Activated naive CD4-positive, alpha-beta T cell treated with anti-CD3 and anti-CD28 coated beads for 36 hours (primary cell): Measurements from ENCODE around the gene ABI3BP. TPM values are rescaled to one million over a fixed set of nuclear protein-coding genes. Genes with fewer than 3 reads are reported as not detected.

Experiments
- CTCF ChIA-PET: fragments of 350-600 bp; sonication (Branson Sonifier 250); formaldehyde crosslinking; loops from one replicate; lab custom pipeline; 2021; ENCODE audit warnings: antibody characterized with exemption; lab: Charles Lee
- DNase-seq: peaks from one replicate; pipeline ENCODE4 v3.0.0-alpha.2; 2020
- H3K27ac Mint-ChIP-seq: one replicate; pipeline ENCODE4 v1.8.0; 2021; ENCODE audit warnings: mild to moderate bottlenecking, mixed read lengths
- H3K27me3 Mint-ChIP-seq: one replicate; pipeline ENCODE4 v1.8.0; 2021; ENCODE audit warnings: low read depth, mixed read lengths
- H3K36me3 Mint-ChIP-seq: one replicate; pipeline ENCODE4 v1.8.0; 2021; ENCODE audit warnings: low read depth, mixed read lengths
- H3K4me1 Mint-ChIP-seq: one replicate; pipeline ENCODE4 v1.8.0; 2021; ENCODE audit warnings: low read depth, mixed read lengths
- H3K4me3 Mint-ChIP-seq: one replicate; pipeline ENCODE4 v1.8.0; 2021; ENCODE audit warnings: mild to moderate bottlenecking, moderate library complexity, mixed read lengths
- H3K9me3 Mint-ChIP-seq: one replicate; pipeline ENCODE4 v1.8.0; 2021; ENCODE audit warnings: mixed read lengths
- intact Hi-C: fragments of 100-400 bp; cut with micrococcal nuclease; formaldehyde crosslinking; loops from one replicate; pipeline ENCODE4 v1.15.1; 2023
- total RNA-seq, 2 experiments: library from RNA; stranded (reverse); gene quantifications; one replicate each; pipeline ENCODE4 v1.2.3, GENCODE V29; 2021

ABI3BP gene
- total RNA-seq, 2 experiments from 2014 or later, result not detected

DNA sequence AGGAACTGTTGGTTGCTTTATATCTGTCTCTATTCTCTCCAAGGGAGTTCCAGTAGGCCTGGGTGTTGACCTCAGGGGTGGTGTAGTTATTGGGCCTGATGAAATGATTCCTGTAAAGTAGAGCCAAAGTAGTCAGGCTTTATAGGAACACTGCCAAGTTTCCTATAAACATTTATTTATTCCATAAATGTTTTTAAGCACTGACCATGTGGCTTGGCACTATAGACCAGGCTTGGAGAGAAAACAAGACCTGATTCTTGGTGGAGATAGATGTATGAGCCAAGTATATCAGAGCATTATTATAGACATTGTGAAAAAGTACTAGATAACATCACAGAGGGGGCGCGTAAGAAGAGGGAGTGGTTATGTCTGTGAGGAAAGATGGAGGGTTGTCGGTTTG lies 218.0 kb downstream of the ABI3BP start:
- no peak overlapping the region for H3K4me3 Mint-ChIP-seq
- CTCF ChIA-PET, result interaction anchor here (0.6 kb wide), 1 partner anchor 85 kb away, joined by 3 read pairs; no protein-coding TSS in a partner anchor
- no peaks in the 10 kb centered on the region for H3K9me3 Mint-ChIP-seq
- H3K4me1 Mint-ChIP-seq, result no peaks in the 10 kb centered on the region
- no peak for DNase-seq
- H3K27me3 Mint-ChIP-seq, result no peaks in the 10 kb centered on the region
- no peaks in the 10 kb centered on the region for H3K36me3 Mint-ChIP-seq
- no peak overlapping the region for H3K27ac Mint-ChIP-seq
- intact Hi-C loops, result no loop called here

DNA sequence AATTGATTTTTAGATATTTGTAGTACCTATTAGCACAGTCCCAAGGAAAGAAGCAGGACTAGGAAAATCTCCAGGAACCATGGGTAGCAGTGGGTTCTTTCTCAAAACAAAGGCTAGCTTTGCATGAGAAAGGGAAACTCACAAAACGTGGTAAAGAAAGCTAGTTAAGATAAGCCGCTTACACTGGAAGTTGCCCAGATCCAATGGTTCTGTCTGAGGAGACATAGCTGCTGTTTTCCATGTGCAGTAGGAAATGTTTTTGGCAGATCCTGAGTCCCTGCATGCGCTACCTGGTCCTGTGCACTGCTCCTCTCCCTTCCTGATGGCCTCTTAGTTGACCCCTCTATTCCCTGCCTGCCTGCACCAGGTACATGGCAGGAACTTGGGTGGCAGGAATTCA lies 223.5 kb downstream of the ABI3BP start:
- H3K27ac Mint-ChIP-seq, result no peak overlapping the region
- peaks cover 8% of the 10 kb centered on the region for H3K4me1 Mint-ChIP-seq
- H3K36me3 Mint-ChIP-seq, result no peaks in the 10 kb centered on the region
- intact Hi-C loops, result no loop called here
- DNase-seq, result no peak
- H3K27me3 Mint-ChIP-seq, result no peaks in the 10 kb centered on the region
- CTCF ChIA-PET, result no interaction called here
- no peaks in the 10 kb centered on the region for H3K9me3 Mint-ChIP-seq
- no peak overlapping the region for H3K4me3 Mint-ChIP-seq

DNA sequence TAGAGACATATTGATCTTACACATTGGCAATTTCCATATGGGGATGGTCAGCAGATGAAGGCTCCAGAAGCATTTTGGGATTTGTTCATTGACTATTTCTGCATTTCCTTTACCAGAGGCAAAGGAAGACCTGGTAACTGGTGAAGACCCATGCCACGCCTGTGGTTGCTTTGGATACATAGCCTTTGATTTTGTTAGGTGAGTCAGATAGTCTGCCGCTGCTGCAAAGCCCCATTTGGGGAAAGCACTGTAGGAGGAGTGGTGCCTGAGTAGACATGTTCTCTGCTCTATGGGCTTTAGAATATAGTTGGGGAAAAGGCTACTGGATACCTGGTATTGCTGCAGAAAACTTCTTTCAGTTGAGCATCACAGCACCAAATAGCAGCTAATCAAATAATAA lies 227.2 kb downstream of the ABI3BP start:
- Mint-ChIP-seq H3K27ac (no peak overlapping the region), H3K27me3 (no peaks in the 10 kb centered on the region), H3K4me1 (peaks cover 8% of the 10 kb centered on the region), H3K4me3 (no peak overlapping the region), H3K9me3 (no peaks in the 10 kb centered on the region), H3K36me3 (peaks cover 2% of the 10 kb centered on the region)
- DNase-seq, result peak; percentile 7
- intact Hi-C loops, result no loop called here
- CTCF ChIA-PET, result interaction anchor here (0.6 to 0.8 kb wide), 2 partner anchors 16 to 87 kb away, joined by 3 to 5 read pairs; no protein-coding TSS in a partner anchor

DNA sequence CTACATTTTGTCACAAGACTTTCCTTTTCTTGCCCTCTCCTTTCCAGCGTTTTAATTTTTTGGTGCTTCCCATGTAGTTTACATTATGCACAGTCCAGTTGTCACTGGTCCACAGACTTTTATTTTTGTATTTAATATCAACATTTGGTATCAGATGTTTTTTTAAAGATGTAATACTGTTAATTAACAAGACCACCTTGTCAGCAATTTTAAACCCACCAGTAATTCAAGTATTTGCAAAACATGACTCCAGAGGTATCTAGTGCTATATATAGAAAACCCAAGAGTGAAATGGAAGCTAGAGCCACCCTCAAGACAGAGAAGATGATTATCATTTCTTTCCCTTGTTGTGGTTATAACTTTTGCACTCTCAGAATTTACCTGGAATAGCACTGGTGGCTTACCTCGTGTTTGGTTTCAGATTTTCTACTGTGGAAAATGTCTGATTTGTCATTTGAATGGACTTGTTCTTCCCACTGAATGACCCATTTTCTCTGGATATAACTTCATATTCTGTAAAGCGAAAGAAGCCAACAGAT lies 227.7 kb downstream of the ABI3BP start:
- Mint-ChIP-seq H3K9me3 (no peaks in the 10 kb centered on the region), H3K27me3 (no peaks in the 10 kb centered on the region), H3K36me3 (peaks cover 2% of the 10 kb centered on the region), H3K4me3 (no peak overlapping the region), H3K27ac (no peak overlapping the region), H3K4me1 (peaks cover 8% of the 10 kb centered on the region)
- CTCF ChIA-PET, result interaction anchor here (0.8 kb wide), 1 partner anchor 86 kb away, joined by 3 read pairs; no protein-coding TSS in a partner anchor
- no peak for DNase-seq
- intact Hi-C loops, result no loop called here

DNA sequence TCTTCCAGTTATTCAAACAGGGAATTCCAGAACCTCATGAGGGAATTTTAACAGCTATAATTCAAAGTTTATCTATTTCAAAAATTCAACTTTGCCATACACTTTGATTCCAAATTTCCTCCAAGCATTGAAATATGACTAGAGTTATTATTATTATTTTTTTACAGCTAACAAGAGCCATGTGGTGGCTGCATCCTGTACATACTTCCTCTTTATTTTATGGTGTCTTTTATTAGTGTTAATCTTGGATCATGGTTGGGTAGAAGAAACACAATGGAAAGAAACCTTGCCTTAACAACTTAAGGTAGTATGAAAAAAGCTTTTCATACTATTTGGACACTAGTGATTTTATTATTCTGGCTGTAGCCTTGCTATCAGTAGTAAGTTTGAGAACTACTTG lies 231.3 kb downstream of the ABI3BP start:
- peaks cover 8% of the 10 kb centered on the region for H3K4me1 Mint-ChIP-seq
- no peaks in the 10 kb centered on the region for H3K9me3 Mint-ChIP-seq
- H3K36me3 Mint-ChIP-seq, result peaks cover 4% of the 10 kb centered on the region
- H3K27ac Mint-ChIP-seq, result no peak overlapping the region
- intact Hi-C loops, result no loop called here
- no peak for DNase-seq
- H3K4me3 Mint-ChIP-seq, result no peak overlapping the region
- CTCF ChIA-PET, result interaction anchor here (1.2 to 1.7 kb wide), 3 partner anchors 34 to 299 kb away, joined by 3 to 7 read pairs (median 3); no protein-coding TSS in a partner anchor
- no peaks in the 10 kb centered on the region for H3K27me3 Mint-ChIP-seq

DNA sequence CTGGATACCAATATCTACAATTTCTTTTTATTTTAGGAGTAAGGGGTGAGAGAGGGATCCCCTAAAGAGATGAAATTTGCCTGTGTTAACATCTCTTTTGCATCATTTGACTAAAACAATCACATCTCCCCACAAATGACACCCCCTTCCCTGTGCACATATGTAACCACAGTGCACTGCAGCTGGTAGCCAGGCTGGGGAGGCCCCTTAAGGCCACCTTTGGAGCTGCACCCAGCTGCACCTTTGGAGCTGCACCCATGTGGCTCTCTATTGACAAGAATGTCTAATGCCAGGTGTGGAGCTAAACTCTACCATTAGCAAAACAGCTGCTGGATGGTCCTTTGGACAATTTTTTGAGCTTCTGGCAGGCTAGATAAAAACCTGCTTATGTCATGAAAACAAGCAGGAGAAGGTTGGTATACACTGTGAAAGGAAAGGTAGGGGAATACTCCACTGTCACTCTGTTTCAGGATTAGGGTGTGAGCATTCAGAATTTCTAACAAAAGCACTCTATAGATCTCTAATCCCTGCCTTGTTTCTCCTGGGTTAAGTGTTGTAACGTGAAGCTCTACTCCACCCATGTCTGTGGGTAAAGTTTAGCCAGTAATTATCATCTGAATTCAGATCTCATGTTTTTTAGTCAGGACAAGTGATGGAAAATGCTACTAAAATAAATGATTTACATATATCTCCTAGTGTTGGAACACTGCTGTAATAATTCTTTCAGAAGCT lies 231.8 kb downstream of the ABI3BP start:
- no peak overlapping the region for H3K27ac Mint-ChIP-seq

DNA sequence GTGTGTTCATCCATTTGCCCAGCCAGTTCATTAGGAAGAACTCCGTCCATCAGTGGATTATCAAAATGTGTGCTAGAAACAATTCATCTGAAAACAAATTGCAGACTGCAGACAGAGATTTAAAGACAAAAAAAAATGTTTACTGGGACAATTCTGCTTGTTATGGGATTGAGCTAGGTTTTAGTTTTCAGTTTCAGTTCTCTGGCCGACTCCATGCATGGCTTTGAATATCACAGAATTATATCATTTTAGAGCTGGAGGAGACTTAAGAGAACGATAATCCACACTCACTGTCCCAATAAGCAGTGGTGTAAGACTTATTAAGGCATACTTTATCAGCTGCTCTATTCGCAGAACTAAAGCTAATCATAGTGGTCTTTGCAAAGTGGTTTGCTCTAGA lies 232.8 kb downstream of the ABI3BP start:
- H3K9me3 Mint-ChIP-seq, result no peaks in the 10 kb centered on the region
- peaks cover 4% of the 10 kb centered on the region for H3K36me3 Mint-ChIP-seq
- CTCF ChIA-PET, result interaction anchor here (0.7 to 1.7 kb wide), 3 partner anchors 25 to 640 kb away, joined by 3 to 9 read pairs (median 7); no protein-coding TSS in a partner anchor
- peaks cover 1% of the 10 kb centered on the region for H3K4me1 Mint-ChIP-seq
- DNase-seq, result no peak
- H3K4me3 Mint-ChIP-seq, result no peak overlapping the region
- H3K27ac Mint-ChIP-seq, result no peak overlapping the region
- H3K27me3 Mint-ChIP-seq, result no peaks in the 10 kb centered on the region
- intact Hi-C loops, result no loop called here

More for the DNA sequence above, 231.8 kb downstream of the ABI3BP start:
- H3K4me3 Mint-ChIP-seq, result no peak overlapping the region
- DNase-seq, result peak; percentile 35
- CTCF ChIA-PET, result interaction anchor here (0.6 to 1.7 kb wide), 5 partner anchors 26 to 298 kb away, joined by 3 to 7 read pairs (median 3); no protein-coding TSS in a partner anchor
- H3K27me3 Mint-ChIP-seq, result no peaks in the 10 kb centered on the region
- peaks cover 4% of the 10 kb centered on the region for H3K36me3 Mint-ChIP-seq
- intact Hi-C loops, result no loop called here
- peaks cover 8% of the 10 kb centered on the region for H3K4me1 Mint-ChIP-seq
- H3K9me3 Mint-ChIP-seq, result no peaks in the 10 kb centered on the region

DNA sequence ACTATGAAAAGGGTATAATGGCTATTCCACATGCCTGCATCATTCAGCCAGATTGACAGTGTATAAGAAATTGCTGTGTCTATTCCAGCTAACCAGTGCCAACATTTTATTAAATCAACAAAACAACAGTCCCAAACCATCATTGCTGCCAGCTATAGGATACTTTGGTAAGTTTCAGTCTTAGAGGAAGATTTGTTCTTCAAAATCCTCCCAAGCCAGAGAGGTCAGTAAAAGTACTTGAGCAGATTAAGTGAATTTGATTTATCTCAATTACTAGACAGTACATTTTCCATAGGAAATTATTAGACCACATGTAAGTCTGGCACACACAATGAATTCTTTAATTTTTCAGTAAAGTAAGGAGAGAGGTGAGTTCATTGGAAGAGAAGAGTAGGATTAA lies 233.3 kb downstream of the ABI3BP start:
- Mint-ChIP-seq H3K4me3 (no peak overlapping the region), H3K9me3 (no peaks in the 10 kb centered on the region), H3K27ac (no peak overlapping the region), H3K36me3 (peaks cover 8% of the 10 kb centered on the region), H3K27me3 (no peaks in the 10 kb centered on the region), H3K4me1 (no peaks in the 10 kb centered on the region)
- DNase-seq, result no peak
- intact Hi-C loops, result no loop called here
- CTCF ChIA-PET, result no interaction called here

DNA sequence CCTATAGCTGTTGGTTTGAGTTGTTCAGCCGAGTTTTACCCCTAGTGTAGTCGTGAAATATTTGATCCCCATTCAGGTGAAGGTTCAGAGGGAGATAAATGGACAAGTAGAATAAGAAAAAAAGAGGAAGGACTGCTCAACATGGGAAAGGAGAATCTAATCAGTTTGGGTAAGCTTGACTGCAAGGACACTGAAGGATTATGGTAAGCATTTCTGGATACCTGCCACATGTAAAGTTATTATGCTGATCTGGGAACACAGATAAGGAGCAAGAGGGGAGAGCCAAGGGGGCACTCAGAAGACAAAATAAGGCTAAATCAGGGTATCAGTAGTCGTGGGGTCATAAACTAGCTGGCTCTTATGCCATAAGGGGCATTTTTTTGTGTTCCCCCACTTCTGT lies 234.1 kb downstream of the ABI3BP start:
- Mint-ChIP-seq H3K36me3 (peaks cover 11% of the 10 kb centered on the region), H3K4me1 (no peaks in the 10 kb centered on the region), H3K27me3 (no peaks in the 10 kb centered on the region), H3K9me3 (no peaks in the 10 kb centered on the region), H3K27ac (no peak overlapping the region), H3K4me3 (no peak overlapping the region)
- CTCF ChIA-PET, result no interaction called here
- no peak for DNase-seq
- intact Hi-C loops, result no loop called here

DNA sequence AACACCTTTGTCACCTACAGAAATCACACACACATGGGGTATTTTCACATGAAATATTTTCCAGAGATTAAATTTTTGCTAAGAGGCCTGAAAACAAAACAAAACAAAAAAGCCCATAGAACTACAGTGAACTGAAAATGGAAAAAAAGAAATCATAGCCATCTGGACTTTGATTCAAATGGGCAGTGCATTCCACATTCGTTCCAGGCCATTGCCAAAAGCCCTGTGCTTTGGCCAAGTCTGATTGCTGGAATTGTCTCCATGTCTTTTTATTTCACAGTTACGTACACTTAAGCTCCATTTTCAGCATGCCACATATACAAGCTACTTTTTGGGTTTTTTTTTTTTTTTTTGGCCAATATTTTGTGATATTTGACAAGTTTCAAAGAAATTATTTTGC lies 236.8 kb downstream of the ABI3BP start:
- H3K27me3 Mint-ChIP-seq, result no peaks in the 10 kb centered on the region
- peaks cover 22% of the 10 kb centered on the region for H3K36me3 Mint-ChIP-seq
- no peak for DNase-seq
- no peak overlapping the region for H3K4me3 Mint-ChIP-seq
- CTCF ChIA-PET, result interaction anchor here (0.6 kb wide), 1 partner anchor 824 kb away, joined by 5 read pairs; no protein-coding TSS in a partner anchor
- no peak overlapping the region for H3K27ac Mint-ChIP-seq
- no peaks in the 10 kb centered on the region for H3K9me3 Mint-ChIP-seq
- no peaks in the 10 kb centered on the region for H3K4me1 Mint-ChIP-seq
- intact Hi-C loops, result no loop called here

DNA sequence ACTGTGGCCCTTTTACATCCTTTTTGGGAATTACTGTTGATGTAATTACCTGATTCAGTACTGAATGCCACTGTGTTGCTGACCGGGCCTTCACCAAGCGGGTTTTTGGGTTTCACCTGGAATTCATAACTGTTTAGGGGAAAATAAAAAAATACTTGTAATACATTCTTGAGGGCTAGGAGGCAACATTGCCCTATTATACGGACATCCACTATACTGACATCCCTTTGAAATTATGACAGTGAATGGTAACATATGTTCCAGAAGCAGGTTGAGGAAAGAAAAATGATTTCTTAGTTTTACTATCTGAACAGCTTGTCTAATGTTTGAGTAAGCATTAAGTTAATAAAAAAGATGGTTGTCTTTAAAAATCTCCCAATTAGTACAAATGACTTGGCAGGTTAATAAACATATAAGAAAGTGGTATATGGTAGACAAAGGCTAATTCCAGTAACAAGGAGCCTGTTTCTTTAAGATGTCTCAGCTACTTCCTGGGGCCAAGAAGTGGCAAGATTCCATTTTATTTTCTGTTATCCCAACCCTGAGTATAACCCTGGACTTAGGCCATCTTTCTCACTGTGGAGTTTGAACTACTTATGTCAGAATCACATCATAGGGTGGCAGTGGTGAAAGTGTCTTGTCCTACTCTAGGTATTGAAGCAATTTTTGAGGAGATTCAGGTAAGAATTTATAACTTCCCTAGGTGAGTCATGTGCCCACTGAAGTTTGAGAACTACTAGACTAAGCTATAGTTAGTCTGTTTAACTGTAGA lies 238.5 kb downstream of the ABI3BP start:
- H3K4me1 Mint-ChIP-seq, result no peaks in the 10 kb centered on the region
- no peak overlapping the region for H3K4me3 Mint-ChIP-seq
- H3K27me3 Mint-ChIP-seq, result no peaks in the 10 kb centered on the region
- intact Hi-C loops, result no loop called here
- CTCF ChIA-PET, result no interaction called here
- peaks cover 28% of the 10 kb centered on the region for H3K36me3 Mint-ChIP-seq
- DNase-seq, result no peak
- H3K27ac Mint-ChIP-seq, result no peak overlapping the region
- H3K9me3 Mint-ChIP-seq, result no peaks in the 10 kb centered on the region

DNA sequence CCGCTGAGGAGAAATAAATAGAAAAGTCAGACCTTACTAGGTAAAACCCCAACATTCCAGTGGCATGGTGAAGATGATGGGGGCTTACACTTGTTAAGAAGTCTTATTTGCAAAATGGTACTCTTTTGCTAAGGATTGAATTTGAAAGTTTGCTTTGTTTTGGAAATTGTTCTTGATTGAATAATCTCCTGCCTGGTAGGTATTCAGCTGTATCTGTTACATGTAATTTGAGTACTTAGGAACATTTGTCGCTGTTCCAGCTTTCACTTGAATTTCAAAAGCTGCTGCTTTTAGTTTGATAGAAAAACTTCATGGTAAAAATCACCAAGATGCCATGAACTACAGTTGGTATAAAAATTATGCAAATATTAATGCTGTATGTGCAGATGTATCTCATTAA lies 239.4 kb downstream of the ABI3BP start:
- no peak for DNase-seq
- no peak overlapping the region for H3K4me3 Mint-ChIP-seq
- no peaks in the 10 kb centered on the region for H3K27me3 Mint-ChIP-seq
- H3K27ac Mint-ChIP-seq, result no peak overlapping the region
- peaks cover 31% of the 10 kb centered on the region for H3K36me3 Mint-ChIP-seq
- CTCF ChIA-PET, result no interaction called here
- no peaks in the 10 kb centered on the region for H3K9me3 Mint-ChIP-seq
- intact Hi-C loops, result no loop called here
- no peaks in the 10 kb centered on the region for H3K4me1 Mint-ChIP-seq
